ENCODE data around the gene PARP2. TPM values are rescaled to one million over a fixed set of nuclear protein-coding genes. Genes with fewer than 3 reads are reported as not detected.

Gene PARP2
- total and polyA plus RNA-seq, 9 of the 15 experiments (the other 6 are each of a cell fraction or from before 2014, with no cell fraction given), result 19.7 to 50.5 (median 29.9) TPM

- TF ChIP-seq ARID3A (IDR thresholded peaks at IDR 0.05; ENCODE audit: borderline replicate concordance, low read depth, low read length) (peak; percentile 63; the same call in 1 of the 2 replicates), ZFP91 (CRISPR knock-in tag; IDR thresholded peaks at IDR 0.05) (no peak), ARID3B (CRISPR knock-in tag; IDR thresholded peaks at IDR 0.05; ENCODE audit: borderline replicate concordance) (no peak), FOSL1 (tag; conservative IDR thresholded peaks at IDR 0.05) (no peak), GTF2B (IDR thresholded peaks at IDR 0.05; ENCODE audit: extremely low read depth, insufficient read length) (no peak), SNIP1 (IDR thresholded peaks at IDR 0.05; ENCODE audit: low read depth) (peak; percentile 89), ZNF24 (IDR thresholded peaks at IDR 0.05) (no peak), SRSF3 (IDR thresholded peaks at IDR 0.05; ENCODE audit: insufficient read depth, low read length) (no peak), HCFC1 (IDR thresholded peaks at IDR 0.05; ENCODE audit: low read depth, low read length) (peak; percentile 66), TCFL5 (CRISPR knock-in tag; conservative IDR thresholded peaks at IDR 0.05) (no peak), PPARD (CRISPR knock-in tag; IDR thresholded peaks at IDR 0.05) (no peak), CTCF (IDR thresholded peaks at IDR 0.05 in 2 of 3, conservative IDR thresholded peaks at IDR 0.05 in 1 of 3; ENCODE audit: insufficient read depth in 2 of 3, low read depth in 1 of 3, low read length in 3 of 3) (peak; percentile 79 to 82 (median 81)), BRF1 (IDR thresholded peaks at IDR 0.05; ENCODE audit: borderline replicate concordance, extremely low read depth, insufficient read length) (no peak), ZNF583 (CRISPR knock-in tag; IDR thresholded peaks at IDR 0.05) (no peak), BCOR (IDR thresholded peaks at IDR 0.05) (no peak), DEAF1 (CRISPR knock-in tag; IDR thresholded peaks at IDR 0.05) (peak; percentile 14; the same call in 1 of the 2 replicates), SMARCB1 (IDR thresholded peaks at IDR 0.05; ENCODE audit: insufficient read length, low read depth) (no peak), POLR2AphosphoS5 (IDR thresholded peaks at IDR 0.05; ENCODE audit: control insufficient read depth, insufficient read depth, low read depth, low read length) (no peak)
Observed at GRCh38 chr14:20305265-20306078, 38.0 kb upstream of the PARP2 start, which contains the start of gene TTC5 (continued).

All from K562 (cell line).